OCI-M2 (cell line): ENCODE results near the gene NRG3.

Source experiments
- DNase-seq: peaks from one replicate; lab custom pipeline; 2025; ENCODE audit not compliant: unreplicated experiment; lab: John Stamatoyannopoulos, UW

The NRG3 gene

DNA sequence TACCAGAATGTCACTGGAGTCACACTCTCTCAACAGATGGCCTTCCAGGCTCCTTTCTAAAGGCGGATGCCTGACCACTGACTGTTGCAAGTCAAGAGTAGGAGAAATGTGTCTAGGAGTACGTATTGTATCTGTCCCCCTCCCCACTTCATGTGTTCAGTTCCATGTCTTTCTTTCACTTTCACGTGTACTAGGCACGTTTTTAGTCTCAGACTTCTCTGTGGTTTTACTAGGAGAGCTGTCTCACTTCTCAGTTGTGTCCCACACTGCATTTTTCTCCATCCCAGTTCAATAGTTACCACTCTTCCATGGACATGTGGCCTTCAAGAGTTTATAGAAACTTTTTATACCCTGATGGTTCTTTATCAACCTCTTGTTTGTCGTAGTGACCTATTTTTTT, 893.0 kb downstream of the NRG3 start:
- DNase-seq, result no peak

DNA sequence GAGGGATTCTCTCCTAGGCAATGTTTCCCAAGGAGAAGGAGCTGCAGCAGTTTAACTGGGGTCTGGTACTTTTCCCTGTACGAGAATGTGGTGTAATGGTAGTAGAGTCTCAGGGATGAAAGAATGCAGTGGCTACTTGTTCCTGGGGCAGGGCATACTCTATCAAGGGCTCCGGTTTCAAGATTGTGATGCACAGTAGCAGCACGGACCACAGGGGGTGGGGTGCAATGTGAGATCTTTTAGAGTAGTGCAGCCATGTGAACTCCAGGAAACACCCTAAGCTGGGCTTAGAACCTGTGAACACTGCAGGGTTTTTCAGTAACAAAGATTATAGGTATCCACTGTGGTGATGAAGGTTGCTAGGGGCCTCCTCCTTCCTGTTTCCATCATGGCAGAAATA, 903.9 kb downstream of the NRG3 start:
- no peak for DNase-seq

DNA sequence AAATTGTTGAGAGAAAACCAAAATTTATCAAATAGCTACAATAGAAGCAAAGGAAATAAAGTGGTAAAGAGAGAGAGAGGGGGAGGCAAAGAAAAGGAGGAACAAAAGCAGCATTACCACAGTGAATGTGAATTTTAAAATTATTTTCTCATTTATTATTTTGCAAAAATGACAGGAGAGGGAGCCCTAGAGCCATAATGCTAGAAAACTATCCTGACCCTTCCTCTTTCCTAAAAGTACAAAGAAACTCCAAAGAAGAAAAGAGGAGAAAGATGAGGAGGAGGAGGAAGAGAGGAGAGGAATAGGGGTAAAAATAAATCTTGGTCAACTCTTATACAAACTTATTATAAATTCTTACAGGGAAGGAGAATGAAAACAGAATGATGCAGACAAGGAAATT, 921.5 kb downstream of the NRG3 start:
- no peak for DNase-seq

DNA sequence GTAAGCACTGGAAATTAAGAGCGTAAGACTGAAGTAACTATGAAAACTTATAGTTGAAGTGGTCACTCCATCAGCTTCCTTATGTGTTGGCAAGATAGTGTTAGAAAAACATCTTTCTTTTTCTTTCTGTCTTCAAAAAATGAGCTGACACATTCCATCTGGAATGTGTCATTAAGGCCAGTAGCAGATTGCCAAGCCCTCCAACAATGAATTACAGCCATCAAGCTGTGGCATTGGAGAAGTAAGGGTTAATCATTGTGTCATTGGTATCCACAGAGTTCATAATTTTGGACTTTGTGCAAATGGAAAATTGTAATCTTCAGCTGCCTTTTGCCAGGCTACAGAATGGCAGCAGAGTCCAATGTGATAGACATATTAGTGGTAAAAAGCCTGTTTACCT, 926.3 kb downstream of the NRG3 start:
- DNase-seq, result no peak

DNA sequence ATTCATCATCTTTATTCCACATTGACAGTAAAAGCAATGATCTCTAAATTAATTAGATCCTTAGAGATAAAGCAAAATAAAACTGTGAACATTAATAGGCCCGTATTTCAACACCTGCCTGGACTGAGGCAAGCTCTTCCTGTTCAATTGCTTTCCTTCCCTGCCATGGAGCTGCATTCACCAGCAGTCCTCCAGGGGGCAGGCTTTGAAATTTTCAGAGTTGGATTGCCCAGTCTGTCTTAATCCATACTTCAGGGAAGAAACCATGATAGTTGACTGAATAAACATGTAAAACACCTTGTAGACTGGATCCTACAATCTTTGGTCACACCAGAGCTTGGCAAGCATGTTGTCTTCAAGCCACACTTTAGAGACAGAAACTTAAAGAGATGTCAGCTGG, 936.6 kb downstream of the NRG3 start:
- no peak for DNase-seq

DNA sequence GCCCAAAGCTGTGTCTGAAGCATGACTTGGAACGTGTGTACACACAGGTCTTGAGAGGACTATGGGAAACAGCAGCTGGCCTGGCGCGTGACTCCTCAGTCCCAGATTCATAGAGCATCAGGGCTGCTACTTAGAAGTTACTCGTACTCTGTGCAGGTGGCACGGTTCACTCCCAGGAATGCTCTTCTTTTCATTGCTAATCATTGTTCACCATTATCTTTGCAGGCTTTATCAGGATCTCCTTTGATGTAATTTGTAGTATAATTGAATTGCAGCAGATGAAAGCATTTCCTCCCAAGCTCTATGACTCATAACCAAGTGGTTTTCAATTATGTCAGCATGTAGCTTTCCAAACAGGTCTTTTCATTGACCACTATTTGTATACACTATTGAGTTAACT, 938.9 kb downstream of the NRG3 start:
- DNase-seq, result no peak

DNA sequence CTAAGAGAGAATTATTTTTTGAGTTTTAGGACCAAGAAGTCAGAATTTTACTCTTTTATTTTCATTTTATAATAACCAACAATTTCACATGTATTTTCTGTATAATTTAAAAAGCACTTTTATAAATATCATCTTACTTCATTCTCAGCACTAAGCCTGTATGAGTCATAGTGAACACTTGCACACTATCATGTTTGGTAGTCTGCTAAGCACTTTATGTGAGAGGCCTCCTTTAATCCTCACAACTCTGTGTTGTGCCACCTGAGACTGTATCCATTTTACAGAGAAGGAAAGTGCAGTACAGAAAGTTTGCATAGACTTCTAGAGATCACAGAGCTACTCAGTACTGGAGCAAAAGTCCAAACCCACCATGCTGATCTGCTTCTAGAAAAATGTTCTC, 939.6 kb downstream of the NRG3 start:
- no peak for DNase-seq

DNA sequence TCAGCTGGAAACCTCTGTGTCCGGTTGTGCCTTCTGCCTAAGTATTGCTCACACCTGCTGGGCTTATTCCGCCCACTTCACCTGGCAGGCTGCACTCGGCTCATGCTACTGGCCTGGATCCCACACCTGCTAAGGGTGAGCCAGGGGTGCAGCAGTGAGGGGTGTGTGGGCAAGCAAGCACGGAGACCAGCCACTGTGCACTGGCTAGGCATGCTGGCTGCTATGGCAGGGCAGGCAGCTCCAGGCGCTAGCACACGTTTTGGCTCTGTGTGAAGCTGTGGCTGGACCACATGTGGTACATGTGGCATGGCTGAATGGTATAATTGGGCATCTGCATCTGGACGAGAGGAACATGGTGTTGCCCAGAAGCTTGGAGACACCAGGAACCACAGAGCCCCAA, 940.7 kb downstream of the NRG3 start:
- no peak for DNase-seq

DNA sequence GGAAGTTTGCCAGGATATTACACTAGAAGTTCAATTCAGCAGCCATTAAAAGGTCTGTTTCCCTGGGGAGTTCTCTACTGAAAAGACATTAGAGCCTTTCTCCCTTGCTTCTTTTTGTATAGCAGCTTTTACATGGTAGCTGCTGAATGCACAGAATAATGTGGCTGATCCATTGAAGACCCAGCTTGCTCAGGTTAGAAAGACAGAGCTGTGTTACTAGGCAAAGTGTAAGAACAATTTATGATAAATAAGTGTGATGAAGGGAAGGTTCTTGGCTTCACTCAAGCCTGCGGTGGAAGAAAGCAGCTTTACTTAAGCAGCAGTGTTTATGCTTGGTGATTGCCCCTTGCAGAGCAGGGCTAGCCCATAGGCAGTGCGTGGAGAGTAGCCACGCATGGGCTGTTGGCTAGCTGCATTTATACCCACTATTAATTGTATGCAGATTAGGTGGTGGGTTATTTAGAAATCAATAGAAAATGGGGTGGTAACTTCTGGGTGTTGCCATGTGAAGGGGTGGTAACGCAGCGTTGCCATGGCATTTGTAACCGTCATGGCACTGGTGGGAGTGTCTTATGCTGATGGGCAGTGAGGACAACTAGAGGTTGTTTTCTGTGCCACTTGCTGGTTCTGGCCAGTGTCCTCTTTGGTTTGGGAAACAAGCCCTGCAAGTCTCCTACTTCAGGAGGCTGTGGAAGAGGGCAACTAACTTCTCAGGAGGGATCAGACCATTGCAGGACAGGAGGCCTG, 942.9 kb downstream of the NRG3 start:
- no peak for DNase-seq

DNA sequence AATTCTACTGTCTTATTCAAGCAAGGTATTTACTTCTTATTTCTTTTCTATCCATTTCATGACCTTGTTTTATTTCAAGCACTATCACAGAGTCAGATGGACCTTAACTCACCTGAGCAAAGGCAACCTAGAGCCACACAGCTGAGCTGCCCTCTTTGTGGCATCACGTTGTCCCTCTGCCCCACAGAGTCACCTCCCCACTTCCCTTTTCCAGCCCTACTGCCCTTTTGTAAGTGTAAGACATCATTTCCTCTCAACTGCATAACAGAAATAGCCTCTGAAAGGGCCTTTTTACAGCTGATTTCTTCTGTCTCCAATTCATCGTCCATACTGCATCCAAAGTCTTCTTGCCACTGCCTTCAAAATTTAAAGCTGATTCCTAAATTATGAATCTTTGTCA, 946.0 kb downstream of the NRG3 start:
- no peak for DNase-seq

DNA sequence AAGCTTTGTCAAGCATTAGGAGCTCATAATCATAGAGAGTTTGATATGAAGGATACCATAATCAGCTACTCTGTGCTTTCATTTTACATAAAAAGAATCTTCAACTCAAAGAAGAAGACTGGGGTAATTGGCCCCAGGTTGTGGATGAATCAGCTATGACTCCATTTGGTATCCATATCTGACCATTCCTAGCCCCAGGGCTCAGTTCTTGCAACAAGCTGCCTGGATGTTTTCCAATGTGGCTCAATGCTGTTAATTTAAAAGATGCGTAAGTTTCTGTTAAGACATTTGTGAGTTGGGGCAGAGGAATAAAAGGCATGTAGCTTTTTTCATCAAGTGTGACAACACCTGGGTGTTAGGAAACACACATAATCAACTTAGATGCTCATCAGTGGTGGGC, 951.1 kb downstream of the NRG3 start:
- DNase-seq, result no peak

DNA sequence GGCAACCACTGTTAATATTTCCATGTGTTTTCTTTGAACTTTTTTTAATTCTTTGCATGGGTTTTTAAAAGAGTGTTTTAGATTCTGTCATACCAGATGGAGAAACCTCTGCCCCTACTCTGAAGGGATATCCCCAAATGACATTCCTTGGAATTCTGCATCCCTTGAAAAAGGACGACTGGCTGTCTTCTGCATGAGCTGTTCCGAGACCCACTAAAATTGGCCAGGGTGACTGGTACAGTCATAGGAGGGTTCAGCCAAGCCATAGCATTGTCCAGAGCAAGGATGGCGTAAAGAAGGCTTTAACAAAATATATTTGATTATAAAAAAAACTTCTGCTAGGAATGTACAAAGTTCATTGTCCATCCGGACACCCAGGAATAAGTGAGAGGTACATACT, 952.9 kb downstream of the NRG3 start:
- no peak for DNase-seq

DNA sequence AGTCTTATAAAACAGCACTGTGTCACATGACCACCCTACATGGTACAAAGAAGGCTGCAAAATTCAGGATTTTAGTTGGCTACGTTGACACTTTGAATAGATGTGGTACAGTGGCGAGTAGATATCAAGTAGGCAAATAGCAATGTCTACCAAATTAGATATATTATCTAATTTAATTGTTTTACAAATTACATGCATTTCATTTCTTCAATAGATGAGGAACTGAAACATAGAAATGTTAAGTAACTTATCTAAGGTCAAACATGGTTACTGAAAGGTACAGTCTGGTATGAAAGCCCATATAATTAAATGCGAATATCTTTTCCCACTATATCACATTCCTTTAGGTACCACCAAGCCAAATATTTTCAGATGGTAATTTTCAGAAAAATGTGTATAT, 972.2 kb downstream of the NRG3 start:
- DNase-seq, result no peak

DNA sequence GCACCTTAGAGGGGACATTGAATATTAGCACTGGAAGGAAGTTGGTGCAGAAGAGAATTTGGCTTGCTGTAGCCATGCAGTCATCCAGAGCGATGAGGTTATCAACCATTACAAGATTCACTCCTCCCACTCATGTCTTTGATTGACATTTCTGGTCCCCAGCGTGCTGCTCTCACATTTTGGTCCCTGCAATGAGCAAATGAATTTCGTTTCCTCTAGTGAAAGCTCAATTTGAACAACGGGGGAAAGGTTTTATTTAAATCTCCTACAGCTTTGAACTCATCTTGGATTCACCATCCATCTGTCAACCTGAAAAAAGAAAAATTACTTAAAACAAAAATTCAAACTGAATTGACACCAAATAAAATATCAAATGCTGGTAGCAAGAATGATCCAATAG, 975.2 kb downstream of the NRG3 start:
- DNase-seq, result no peak

DNA sequence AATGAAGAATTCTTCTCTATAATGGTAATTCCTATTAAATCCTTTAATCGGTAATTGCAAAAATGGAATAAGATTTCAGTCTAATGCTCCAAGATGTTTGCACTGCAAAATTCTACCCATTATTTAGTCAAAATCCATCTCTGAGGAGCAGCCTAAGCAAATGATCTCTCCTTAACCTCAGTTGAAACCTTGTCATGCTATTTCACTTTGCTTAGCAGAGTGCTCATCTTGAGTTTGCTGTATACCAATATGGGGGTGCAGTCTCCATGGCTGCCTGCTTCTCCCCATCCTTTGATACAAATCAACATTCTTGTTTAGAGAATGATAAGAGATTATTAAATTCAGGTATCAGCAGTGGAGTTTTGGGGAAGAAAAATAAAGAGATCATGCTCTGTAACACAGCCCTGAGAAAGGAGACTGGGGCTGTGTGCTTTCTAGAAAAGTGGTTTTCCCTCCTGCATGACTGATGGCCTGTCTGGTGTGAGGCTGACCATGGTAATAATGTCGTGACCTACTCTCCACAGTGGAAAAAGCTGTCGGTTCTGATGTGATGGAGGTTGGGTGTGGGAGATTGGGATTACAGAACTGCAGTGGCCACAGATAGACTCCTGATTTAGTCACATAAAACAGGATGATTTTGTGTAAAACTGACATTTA, 982.1 kb downstream of the NRG3 start:
- no peak for DNase-seq

DNA sequence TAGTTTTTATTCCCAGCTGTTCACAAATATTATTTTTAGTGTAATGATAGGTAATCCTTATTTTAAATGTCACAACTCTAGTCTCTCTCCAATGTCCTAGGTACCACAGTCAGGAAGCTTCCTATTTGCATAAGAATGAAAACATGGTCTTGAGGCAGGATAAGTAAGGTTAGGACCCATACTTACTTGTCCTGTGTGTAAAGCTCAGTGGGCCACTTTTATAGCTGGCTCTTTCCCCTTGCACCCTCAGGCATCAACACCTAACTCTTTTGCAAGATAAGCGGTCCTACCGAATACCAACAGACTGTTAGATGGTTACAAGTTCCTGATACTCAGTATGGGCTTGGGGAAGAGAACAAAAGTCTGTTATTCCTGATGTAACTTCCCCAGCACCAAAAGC, 986.9 kb downstream of the NRG3 start:
- no peak for DNase-seq

DNA sequence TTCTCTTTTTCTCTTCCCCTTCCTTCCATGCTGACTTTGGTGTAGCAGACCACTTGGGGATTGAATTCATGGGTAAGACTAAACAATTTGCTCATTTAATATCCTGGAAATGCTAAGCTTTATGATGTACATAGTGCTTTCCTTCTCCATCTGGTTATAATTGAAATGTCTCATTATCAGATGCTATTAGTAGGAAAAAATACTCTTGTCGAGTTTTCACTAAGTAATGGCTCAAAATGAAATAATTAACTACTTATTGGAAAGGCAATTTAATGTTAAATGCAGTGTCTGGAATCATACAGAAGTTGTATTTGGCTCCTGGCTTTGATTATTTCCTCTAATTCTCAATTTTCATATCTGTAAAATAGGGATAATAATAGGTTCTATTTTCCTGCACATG, 990.4 kb downstream of the NRG3 start:
- DNase-seq, result no peak

DNA sequence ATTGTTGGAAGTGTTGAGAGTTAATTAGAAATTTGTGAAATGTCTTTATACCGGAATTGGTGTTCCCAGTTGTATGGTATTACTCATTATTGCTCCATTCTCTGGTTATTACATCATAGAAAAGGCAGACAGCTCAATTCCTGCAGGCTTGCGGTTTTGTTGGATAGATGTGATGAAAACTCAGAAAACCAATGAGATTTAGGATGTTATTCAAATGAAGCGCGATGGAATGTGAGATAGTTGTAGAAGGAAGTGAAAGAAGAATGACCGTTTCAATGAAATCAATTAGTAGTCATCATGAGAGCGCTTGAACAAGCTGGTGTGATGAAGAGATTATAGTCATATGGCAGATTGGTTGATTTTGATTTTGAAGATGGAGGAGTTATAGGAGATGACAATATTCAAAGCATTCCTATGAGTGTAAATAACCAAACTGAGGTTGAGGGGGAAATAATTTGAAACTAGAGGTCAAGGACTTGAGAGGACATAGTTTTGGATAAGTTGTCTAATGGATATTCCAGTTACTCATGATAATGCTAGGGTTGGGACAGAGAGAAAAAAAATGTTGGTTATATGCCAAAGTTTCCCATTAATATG, 991.5 kb downstream of the NRG3 start:
- DNase-seq, result no peak

DNA sequence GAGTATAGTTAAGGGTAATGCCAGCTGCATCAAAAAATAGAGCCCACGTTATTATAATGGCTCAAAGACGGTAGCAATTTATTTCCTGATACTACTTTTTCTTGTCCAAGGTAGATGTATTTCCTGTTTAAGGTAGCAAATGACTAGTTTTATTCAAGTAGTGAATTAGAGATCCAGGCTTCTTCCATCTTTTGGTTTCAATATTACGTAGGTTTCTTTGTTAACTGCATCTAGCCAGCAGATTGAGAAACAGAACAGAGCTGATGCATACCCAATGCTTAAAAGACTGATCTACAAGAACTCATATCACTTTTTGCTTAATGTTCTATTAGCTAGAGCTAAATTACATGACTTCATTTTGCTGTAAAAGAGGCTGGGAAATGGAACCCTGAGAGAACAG, 992.1 kb downstream of the NRG3 start:
- DNase-seq, result no peak

DNA sequence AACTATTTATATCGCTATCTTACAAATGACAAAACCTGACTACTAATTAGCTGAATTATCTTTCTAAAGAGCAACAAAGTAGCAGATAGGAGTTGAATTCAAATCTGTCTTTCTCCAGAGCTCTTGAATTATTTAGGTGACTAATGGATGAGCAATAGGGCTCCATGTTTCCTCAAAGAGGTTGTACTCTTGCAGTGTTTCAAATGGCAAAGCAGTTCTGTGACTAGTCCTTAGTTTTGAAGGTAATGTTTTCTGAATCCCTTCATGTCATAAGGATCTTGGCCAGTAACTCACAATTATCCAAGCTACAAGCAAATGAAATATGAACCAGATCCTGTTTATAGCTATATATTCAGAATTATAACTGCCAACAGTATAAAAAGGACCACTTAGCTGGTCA, 999.7 kb downstream of the NRG3 start:
- no peak for DNase-seq

DNA sequence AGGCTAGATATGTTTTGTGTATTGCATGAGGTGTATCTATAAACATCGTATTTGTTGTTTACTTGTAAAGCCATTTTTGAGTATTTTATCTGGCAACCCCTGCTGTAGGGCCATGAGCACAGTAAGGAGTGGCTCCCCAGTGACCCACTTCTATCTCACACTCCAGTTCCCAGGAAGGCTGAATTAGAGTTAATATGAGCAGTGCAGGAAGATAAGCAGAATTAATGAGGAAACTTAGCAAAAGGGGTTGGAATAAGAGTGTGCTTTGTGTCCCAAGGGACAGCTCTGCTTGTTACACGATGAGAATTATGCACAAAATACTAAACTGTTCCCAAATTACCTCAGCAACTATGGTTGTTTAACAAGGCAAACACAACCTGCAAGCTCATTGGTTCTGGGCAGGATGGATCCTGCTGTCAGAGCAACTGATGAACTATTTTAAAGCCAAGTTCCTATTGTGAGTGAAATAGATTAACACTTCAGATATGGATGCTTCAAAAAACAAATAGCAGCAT, 1005.8 kb downstream of the NRG3 start:
- no peak for DNase-seq

DNA sequence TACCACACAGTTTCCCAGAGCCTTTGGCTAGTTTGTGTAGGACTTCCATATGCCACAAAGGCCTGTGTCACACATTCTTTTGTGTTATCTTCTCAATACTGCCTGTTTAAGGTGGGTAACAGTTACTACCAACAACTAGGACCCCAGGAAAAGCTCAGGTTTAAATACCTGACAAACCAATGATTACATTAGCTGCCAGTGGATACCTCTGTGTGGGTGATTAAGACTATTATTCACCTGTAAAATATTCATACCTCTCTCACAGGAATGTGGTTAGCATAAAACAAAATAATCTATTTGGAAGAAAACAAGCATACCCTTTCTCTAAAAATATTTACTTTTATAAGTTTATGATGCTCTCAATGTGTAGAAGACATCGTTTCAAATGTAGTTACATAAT, 1007.7 kb downstream of the NRG3 start:
- no peak for DNase-seq
